ENCODE results near the gene DENND6A.
"Not testable (repeated sequence)": the region's sequence is repeated elsewhere in the genome, so short reads cannot be mapped to it uniquely, and the experiment has no call there.

The DENND6A gene

DNA sequence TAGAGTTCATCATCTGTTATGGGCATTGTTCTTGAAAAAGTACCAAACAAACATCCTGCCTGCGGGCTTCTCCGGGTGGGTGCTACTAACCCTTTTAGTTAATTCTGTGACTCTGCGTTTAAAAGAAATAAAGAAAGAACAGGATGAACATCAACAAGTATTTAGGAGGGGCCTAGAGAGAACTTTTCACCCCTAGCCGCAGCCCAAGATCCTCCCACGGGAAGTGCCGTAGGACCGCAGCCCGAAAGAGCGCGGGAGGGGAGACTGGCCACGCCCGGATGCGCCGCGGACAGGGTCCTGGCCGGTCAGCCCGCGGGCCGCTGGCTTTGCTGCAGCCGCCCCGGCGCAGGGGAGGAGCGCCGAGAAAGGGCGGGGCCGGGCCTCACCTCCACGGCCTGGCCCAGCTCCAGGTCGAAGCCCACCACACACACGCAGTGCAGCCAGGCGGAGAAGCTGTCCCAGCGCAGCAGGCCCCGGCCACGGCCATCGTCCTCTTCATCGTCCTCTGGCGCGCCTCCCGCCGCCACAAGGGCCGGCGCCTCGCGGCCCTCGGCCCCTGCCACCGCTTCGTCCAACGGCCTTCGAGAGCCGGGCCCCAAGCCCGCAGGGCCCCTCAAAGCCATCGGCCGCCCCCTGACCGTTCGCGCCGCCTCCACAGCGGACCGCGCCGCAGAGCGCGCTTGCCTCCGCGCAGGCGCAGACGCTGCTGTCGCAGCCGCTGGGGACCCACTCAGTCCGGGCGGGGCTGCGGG lies at the start of gene DENND6A:
TSS of gene DENND6A (minus strand) at position 682 of the 752 bp plus-strand sequence. CDS start at position 623, 59 bp downstream.
- peak; percentile 96 for DNase-seq

DNA sequence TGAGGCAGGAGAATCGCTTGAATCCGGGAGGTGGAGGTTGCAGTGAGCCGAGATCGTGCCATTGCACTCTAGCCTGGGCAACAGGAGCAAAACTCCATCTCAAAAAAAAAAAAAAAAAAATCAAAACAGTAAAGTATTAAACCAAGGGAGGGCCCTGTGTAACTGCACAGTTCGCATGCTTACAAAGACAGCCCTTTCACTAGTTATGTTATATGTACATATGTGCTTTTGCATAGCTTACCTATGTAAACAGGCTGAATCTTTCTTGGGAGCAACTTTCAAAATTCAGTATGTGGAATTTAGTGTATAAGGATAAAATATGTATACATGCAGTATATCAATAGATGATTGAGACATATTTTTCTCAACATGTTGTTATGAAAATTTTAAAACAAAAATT lies 47.1 kb upstream of the DENND6A start:
- DNase-seq = no peak

DNA sequence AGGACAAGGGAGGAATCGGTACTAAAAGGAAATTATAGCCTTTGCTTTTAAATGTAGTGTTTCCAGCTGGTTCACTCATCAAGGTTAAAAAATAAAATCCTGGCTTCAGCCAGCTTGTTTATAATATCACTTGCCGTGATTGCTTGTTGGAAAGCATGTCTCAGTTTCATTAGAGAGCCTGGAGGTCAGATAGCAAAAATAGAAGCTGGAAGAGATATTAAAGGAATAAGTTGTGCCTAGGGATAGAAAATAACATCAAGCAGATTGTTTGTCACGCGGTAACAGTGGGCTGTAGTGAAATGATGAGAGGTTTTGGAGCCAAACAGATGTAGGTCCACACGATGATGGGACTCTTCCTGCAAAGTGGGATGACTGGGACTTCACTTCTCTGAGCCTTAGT lies 45.5 kb upstream of the DENND6A start:
- DNase-seq = no peak

- no peak for DNase-seq
Measured at GRCh38 chr3:57737840-57738239, 45.0 kb upstream of the DENND6A start.

GRCh38 chr3:57735405-57735804 lies 42.5 kb upstream of the DENND6A start:
- DNase-seq = no peak

- no peak for DNase-seq
Measured at GRCh38 chr3:57733790-57734189, 40.9 kb upstream of the DENND6A start.

- DNase-seq = no peak
Measured at GRCh38 chr3:57731311-57731710, 38.4 kb upstream of the DENND6A start.

GRCh38 chr3:57730682-57731081 lies 37.8 kb upstream of the DENND6A start:
- DNase-seq = no peak

DNA sequence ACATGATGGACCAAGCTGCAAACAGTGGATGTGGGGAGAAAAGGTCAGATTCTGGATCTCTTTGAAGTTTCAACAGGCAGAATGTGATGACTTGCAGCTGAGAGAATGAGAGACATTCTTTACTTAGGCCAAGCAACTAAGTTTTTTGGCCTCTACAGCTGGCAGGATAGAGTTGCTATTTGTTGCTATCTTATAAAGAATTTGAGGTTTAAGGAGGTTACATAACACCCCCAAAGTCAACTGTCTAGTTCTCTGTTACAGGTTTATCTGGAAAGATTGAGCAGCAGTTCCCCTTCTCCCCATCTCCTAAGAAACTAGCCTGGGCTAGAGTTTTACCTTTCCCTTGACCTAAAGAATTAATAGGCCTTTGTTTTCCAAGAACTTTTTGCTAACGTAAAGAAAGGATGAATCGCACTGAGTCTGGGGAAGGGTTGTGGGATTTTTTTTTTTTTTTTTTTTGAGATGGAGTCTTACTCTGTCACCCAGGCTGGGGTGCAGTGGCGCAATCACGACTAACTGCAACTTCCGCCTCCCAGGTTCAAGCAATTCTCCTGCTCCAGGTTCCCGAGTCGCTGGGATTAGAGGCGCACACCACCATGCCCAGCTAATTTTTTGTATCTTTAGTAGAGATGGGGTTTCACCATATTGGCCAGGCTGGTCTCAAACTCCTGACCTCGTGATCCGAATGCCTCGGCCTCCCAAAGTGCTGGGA lies 36.6 kb upstream of the DENND6A start:
- DNase-seq = no peak

DNA sequence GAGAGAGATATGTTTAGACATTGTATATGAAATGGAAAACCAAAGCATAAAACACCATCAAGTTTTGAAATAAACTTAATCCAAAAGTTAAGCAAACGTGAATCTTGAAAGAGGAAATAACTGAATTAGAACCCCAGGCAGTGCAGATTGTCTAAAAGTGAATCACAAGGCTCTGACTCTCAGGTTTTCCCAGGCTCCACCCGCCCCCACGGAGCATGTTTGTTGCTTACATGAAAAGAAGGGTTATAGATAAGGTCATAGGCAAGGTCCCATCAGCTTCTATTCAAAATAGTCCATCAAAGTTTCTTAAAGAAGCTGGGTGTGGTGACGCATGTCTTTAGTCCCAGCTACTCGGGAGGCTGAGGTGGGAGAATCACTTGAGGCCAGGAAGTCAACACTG lies 34.2 kb upstream of the DENND6A start:
- no peak for DNase-seq

GRCh38 chr3:57726397-57726796 lies 33.5 kb upstream of the DENND6A start:
- DNase-seq = no peak

DNA sequence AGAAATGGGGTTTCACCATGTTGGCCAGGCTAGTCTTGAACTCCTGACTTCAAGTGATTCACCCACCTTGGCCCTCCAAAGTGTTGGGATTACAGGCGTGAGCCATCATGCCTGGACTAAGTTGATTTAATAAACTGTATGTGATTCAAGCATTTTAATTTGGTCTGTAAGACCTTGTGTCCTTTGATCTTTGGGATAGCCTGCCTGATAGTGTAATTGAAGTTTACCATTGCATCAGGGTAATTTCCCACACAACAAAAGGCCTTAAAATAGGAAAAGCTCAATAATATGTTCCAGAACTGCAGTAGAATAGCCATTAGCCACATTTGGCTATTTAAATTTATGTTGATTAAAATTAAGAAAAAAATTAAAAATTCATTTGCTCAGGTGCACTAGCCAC lies 25.2 kb upstream of the DENND6A start:
- no peak for DNase-seq

DNA sequence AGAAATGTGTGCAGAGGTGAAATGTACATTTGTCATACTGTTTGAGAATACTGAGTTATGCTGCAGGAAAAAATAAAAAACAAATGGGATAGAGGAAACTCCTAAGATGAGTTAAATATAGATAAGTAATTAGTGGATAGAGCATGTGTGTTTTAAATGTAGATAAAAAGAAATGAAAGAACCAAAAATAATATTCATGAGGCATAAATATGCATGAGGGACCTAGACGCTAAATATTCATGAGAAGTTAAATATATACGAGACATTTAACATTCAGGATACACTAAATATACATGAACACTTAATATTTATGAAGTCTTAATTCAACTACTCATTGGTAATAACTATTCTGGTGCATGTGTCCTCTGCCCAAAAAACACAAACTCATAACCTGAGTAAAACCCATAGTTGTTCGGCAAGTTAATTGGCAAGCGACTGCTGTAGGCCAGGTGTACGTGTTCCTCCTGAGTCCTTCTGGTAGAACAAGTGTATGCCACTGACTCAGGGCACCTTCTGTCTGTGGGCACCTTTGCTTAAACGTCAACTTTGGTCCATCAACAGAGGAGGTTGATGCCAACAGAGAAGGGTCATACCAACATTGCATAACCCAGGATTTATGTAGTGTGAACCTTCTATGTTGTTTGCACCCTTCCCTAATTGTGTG lies 24.5 kb upstream of the DENND6A start:
- no peak for DNase-seq

DNA sequence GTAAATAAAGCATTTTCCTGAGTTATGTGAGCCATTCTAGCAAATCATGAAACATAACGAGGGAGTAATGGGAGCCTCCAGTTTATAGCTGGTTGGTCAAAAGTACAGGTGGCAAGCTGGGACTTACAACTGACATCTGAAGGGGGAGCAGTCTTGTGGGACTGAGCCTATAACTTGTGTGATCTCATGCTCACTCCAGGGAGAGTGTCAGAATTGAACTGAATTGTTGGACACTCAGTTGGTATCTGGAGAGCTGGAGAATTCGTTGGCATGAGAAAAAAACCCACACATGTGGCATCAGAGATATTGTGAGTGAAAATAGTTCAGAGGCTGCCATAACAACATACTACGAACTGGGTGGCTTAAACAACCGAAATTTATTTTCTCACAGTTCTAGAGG lies 22.8 kb upstream of the DENND6A start:
- DNase-seq = no peak

GRCh38 chr3:57709559-57709958 lies 16.7 kb upstream of the DENND6A start:
- DNase-seq = no peak

GRCh38 chr3:57709031-57709430 lies 16.2 kb upstream of the DENND6A start:
- DNase-seq = no peak

DNA sequence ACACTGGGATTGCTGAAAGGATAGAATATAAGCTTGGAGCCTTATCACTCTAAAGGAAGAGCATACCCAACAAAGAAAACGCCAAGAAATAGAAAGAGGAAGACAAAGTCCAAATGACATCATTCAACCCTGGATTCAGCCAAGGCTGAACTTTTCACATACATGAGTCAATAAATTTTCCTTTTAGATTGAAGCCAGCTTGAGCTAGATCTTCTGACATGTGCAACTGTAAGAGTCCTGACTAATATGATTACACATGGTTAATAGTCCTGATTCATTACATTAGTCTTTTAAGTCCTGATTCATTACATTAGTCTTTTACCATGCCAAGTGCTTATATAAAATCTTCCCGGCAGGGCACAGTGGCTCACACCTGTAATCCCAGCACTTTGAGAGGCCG lies 13.6 kb upstream of the DENND6A start:
- DNase-seq = no peak

- not testable (repeated sequence) for DNase-seq
Measured at GRCh38 chr3:57705351-57705750, 12.5 kb upstream of the DENND6A start.

- no peak for DNase-seq
Measured at GRCh38 chr3:57701781-57702180, 8.9 kb upstream of the DENND6A start.

- no peak for DNase-seq
Measured at GRCh38 chr3:57700737-57701136, 7.9 kb upstream of the DENND6A start.

- DNase-seq = no peak
Measured at GRCh38 chr3:57699591-57699990, 6.7 kb upstream of the DENND6A start.

DNA sequence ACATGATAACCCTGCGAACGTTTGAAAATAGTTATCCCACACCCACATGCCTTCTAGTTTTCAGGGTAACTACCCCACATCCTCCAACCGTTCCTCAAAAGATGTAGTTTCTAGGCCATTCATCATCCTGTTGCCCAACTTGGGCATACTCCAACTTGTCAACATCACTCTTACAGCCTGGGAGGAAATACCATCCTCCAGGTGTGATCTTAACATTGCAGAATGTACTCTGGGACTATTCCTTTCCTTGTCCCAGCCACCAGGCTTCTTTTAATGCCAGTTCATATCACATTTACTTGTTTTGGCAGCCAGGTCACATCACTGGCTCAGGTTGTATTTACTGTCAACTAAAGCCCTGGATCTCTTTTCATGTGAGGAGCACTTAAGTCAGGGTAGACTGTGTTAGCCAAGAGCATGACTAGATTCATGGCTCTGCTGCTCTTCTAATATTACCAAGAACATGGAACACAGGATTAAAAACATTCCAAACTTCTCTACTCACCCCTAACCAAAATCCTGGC lies 4.0 kb upstream of the DENND6A start:
- no peak for DNase-seq

DNA sequence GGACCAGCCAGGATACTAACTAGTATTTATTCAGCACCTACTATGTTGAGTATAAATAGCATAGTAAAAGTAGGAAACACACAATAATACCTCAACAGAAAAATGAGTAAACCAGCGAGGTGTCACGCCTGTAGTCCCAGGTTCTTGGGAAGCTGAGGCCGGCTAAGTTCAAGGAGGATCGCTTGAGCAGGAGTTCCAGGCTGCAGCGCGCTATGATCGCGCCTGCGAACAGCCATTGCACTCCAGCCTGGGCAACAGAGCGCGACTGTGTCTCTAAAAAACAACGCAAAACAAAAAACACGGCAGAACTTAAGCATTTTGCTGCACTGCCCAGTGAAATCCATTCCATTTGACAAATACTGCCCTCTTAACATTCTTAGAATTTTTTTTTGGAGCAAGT lies 1.3 kb upstream of the DENND6A start:
- no peak for DNase-seq

DNA sequence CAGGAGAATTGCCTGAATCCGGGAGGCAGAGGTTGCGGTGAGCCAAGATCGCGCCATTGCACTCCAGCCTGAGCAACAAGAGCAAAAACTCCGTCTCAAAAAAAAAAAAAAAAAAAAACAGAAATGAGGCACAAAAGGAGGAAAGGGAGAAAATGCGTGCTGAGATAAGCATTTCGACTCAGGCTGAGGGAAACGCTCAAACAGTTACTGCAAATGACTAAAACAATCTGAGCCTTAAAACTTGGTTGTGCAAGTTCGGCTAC lies 813 bp downstream of the DENND6A start:
- not testable (repeated sequence) for DNase-seq
